Peyer's patch (tissue), 4 donors: ENCODE measurements around the gene CYSTM1.
"Not testable (repeated sequence)": the region's sequence is repeated elsewhere in the genome, so short reads cannot be mapped to it uniquely, and the experiment has no call there.

ENCODE experiments used
- CTCF ChIP-seq, 6 experiments: fragments of 450-650 bp in 4 of 6; fragments of 200-600 bp in 2 of 6; sonication (generic) in 1 of 6; IDR thresholded peaks; one replicate each; pipeline ENCODE4 v1.5.1; 2017 to 2019; ENCODE audit warnings: antibody characterized with exemption in 6 of 6, mild to moderate bottlenecking in 3 of 6, moderate library complexity in 1 of 6
- POLR2A ChIP-seq, 2 donors: fragments of 450-650 bp; IDR thresholded peaks; one replicate each; pipeline ENCODE4 v1.5.1; 2017; ENCODE audit warnings: antibody characterized with exemption in 2 of 2, mild to moderate bottlenecking in 2 of 2, moderate library complexity in 2 of 2

- TF ChIP-seq CTCF, POLR2A (IDR thresholded peaks at IDR 0.05): not testable (repeated sequence)
Observed at GRCh38 chr5:140198915-140199314, 23.9 kb downstream of the CYSTM1 start.
